ENCODE data around the gene QKI. TPM values are rescaled to one million over a fixed set of nuclear protein-coding genes. Genes with fewer than 3 reads are reported as not detected.

QKI gene
- total and polyA plus RNA-seq, 8 donors: 136 to 195 (median 158) TPM

DNA sequence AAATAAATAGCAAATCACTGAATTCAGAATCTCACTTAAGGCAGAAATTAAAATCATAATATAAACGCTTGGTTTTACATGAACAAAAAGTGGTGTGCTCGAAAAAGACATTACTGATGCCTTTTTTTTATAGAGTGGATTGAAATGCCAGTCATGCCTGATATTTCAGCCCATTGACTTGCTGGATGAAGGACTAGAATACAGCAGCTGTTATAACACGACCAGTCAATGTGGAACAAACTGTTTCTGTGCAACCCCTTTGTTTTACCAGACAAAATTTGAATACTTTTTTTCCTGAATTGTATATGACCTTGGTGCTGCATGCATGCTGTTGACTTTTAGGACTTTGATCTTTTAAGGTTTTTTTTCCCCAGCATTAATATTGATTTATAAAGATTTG, 150.0 kb downstream of the QKI start:
- intact Hi-C loops (cut with DNase I): no loop called here
- H3K36me3 ChIP-seq: peaks cover 0 to 64% of the 10 kb centered on the region in 2 donors
- DNase-seq (no peak), ATAC-seq (no peak)
- H3K27ac ChIP-seq: no peak overlapping the region
- H3K27me3 ChIP-seq: no peaks in the 10 kb centered on the region
- TF ChIP-seq, protein P1, sequence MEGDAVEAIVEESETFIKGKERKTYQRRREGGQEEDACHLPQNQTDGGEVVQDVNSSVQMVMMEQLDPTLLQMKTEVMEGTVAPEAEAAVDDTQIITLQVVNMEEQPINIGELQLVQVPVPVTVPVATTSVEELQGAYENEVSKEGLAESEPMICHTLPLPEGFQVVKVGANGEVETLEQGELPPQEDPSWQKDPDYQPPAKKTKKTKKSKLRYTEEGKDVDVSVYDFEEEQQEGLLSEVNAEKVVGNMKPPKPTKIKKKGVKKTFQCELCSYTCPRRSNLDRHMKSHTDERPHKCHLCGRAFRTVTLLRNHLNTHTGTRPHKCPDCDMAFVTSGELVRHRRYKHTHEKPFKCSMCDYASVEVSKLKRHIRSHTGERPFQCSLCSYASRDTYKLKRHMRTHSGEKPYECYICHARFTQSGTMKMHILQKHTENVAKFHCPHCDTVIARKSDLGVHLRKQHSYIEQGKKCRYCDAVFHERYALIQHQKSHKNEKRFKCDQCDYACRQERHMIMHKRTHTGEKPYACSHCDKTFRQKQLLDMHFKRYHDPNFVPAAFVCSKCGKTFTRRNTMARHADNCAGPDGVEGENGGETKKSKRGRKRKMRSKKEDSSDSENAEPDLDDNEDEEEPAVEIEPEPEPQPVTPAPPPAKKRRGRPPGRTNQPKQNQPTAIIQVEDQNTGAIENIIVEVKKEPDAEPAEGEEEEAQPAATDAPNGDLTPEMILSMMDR (IDR thresholded peaks at IDR 0.05): no peak
- no peak overlapping the region for H3K4me3 ChIP-seq
- H3K4me1 ChIP-seq: no peaks in the 10 kb centered on the region
- no peaks in the 10 kb centered on the region for H3K9me3 ChIP-seq

DNA sequence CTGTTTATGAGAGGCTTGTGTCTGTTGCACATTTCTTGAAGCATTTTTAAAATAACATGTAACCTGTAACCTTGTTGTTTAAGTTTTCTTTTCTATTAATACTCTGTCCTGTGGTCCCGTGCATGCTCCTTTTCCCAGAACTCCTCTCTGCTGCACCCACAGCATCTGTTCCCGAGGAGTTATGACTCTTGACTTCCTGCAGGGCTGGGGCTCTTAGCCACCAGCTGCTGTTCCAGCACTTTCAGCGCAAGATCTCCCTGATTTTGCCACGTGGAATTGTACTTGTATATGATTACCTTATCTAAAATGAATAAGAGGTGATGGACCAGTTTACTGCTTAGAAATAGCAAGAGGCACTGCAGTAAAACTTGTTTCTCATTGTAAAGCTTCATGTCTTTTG, 150.6 kb downstream of the QKI start:
- Histone ChIP-seq H3K27me3 (no peaks in the 10 kb centered on the region), H3K27ac (no peak overlapping the region), H3K36me3 (peaks cover 0 to 64% of the 10 kb centered on the region in 2 donors), H3K4me3 (no peak overlapping the region), H3K9me3 (no peaks in the 10 kb centered on the region), H3K4me1 (no peaks in the 10 kb centered on the region)
- ATAC-seq (no peak), DNase-seq (no peak)
- intact Hi-C loops (cut with DNase I): no loop called here
- TF ChIP-seq, protein P1 (IDR thresholded peaks at IDR 0.05): no peak

DNA sequence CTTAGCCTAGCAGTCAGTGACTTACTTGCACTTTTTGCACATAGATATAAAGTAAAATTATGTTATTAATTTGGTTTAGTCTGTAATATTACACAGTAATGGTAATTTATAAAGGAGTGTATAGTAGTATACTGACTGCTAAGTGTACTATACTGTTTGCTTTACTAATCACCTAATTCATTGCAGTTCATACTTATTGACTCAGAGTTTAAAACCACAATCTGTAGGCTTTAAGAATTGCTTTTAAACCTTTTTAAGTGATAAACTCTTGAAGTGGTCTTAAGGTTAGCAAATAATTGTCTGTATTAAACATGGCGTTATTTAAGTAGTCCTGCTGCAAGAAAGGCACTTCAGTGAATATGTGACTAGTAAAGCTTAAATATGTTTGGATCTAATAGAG, 151.5 kb downstream of the QKI start:
- DNase-seq (no peak), ATAC-seq (no peak)
- TF ChIP-seq, protein P1 (IDR thresholded peaks at IDR 0.05): no peak
- Histone ChIP-seq H3K27ac (no peak overlapping the region), H3K9me3 (no peaks in the 10 kb centered on the region), H3K4me3 (no peak overlapping the region), H3K27me3 (no peaks in the 10 kb centered on the region), H3K36me3 (peaks cover 0 to 70% of the 10 kb centered on the region in 2 donors), H3K4me1 (no peaks in the 10 kb centered on the region)
- intact Hi-C loops (cut with DNase I): no loop called here

DNA sequence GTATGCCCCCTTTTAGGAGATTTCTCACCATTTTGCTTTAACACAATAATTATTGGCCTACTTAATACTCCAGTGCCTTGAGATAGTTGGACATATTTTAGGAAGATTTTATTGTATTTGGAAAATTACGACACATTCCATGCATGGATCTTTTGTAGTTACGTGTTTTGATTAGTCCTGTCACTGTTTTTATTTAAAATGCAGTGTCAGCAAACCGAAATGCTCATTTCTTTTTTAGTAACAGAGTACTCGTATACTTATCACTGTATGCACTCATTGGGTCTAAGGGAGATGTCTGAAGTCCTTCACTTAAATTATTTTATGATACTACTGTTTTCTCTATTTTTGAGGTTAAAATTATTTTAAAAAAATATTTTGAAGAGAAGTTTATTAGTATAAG, 153.8 kb downstream of the QKI start:
- Histone ChIP-seq H3K9me3 (no peaks in the 10 kb centered on the region), H3K27me3 (no peaks in the 10 kb centered on the region), H3K36me3 (peaks cover 0 to 63% of the 10 kb centered on the region in 2 donors), H3K27ac (no peak overlapping the region), H3K4me3 (no peak overlapping the region), H3K4me1 (no peaks in the 10 kb centered on the region)
- DNase-seq (no peak), ATAC-seq (no peak)
- TF ChIP-seq, protein P1 (IDR thresholded peaks at IDR 0.05): no peak
- intact Hi-C loops (cut with DNase I): no loop called here

DNA sequence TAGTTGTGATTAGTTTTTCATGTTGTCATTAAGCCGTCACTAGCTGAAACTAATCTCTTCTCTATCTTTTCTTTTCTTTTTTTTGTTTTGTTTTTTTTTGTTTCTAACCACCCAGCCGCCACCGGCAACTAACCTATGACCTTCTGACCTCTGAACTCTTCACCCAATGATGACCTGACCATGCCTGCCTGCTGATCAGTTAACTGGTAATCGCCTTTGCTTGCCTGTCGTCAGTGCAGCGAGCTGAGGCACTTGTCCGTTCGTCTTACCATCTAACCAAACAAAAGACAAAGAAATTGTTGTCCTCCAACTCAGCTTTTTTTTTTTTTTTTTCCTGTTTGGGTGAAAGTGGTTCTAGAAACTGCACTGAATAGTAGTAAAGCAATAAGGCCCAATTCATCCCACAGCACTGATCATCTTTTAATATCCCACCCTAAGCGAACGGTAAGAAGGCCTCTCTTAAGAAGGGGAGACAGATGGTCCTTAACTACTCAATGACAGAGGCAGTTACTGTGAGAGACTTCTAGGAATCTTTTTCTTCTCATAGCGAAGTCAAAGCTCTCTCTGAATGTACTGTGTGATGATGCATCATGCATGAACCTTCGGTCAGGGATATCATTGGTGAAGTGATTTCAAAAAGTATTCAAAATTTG, 156.2 kb downstream of the QKI start:
- peaks cover 0 to 54% of the 10 kb centered on the region in 2 donors for H3K36me3 ChIP-seq

More for the DNA sequence above, 156.2 kb downstream of the QKI start:
- Histone ChIP-seq H3K9me3 (no peaks in the 10 kb centered on the region), H3K27me3 (no peaks in the 10 kb centered on the region), H3K4me1 (no peaks in the 10 kb centered on the region), H3K4me3 (no peak overlapping the region), H3K27ac (no peak overlapping the region)
- no peak for DNase-seq
- TF ChIP-seq, protein P1 (IDR thresholded peaks at IDR 0.05): no peak
- ATAC-seq: no peak
- intact Hi-C loops (cut with DNase I): no loop called here
